Caco-2 (cell line): ENCODE results near the gene MAML2. TPM values are rescaled to one million over a fixed set of nuclear protein-coding genes. Genes with fewer than 3 reads are reported as not detected.

Experiments
- BruUV-seq: library from RNA; stranded (reverse); fragments of 400-500 nt; replicated peaks from 2 replicates; lab custom pipeline; 2021; lab: Mats Ljungman, UMichigan
- CTCF ChIA-PET: fragments of 300-600 bp; sonication (Branson Sonifier 250); formaldehyde crosslinking; loops from one replicate; lab custom pipeline; 2022; ENCODE audit warnings: antibody characterized with exemption; lab: Charles Lee
- POLR2A ChIA-PET: fragments of 300-600 bp; sonication (Branson Sonifier 250); formaldehyde crosslinking; loops from one replicate; lab custom pipeline; 2022; ENCODE audit warnings: antibody characterized with exemption; lab: Charles Lee
- DNase-seq, 2 experiments: peaks; one replicate each; pipeline versions ENCODE4 v3.0.0 to v3.0.0-alpha.2; 2020 to 2022
- H3K27me3 ChIP-seq: replicated peaks from 2 replicates; pipeline ENCODE4 v1.6.0; 2011; ENCODE audit warnings: low read length; ENCODE audit not compliant: control insufficient read depth, insufficient read depth
- H3K36me3 ChIP-seq: 2 replicates; pipeline ENCODE4 v1.5.1; 2011; ENCODE audit warnings: low read length; ENCODE audit not compliant: control insufficient read depth, insufficient read depth
- H3K4me1 ChIP-seq: fragments of 250-450 bp; sonication (Bioruptor Pico); 2 replicates; pipeline ENCODE4 v1.5.1; 2020; ENCODE audit warnings: mild to moderate bottlenecking
- H3K4me3 ChIP-seq: 2 replicates; pipeline ENCODE4 v1.5.1; 2011; ENCODE audit warnings: low read depth, mild to moderate bottlenecking, control low read depth, low read length
- H3K9me3 ChIP-seq: fragments of 250-450 bp; sonication (Bioruptor Pico); 2 replicates; pipeline ENCODE4 v1.5.1; 2020; ENCODE audit warnings: mild to moderate bottlenecking, moderate library complexity
- H3K27ac Mint-ChIP-seq: one replicate; pipeline ENCODE4 v1.8.0; 2022; ENCODE audit warnings: mixed read lengths; ENCODE audit not compliant: unreplicated experiment
- H3K27me3 Mint-ChIP-seq: one replicate; pipeline ENCODE4 v1.8.0; 2022; ENCODE audit warnings: mixed read lengths; ENCODE audit not compliant: insufficient read depth, unreplicated experiment
- H3K36me3 Mint-ChIP-seq: one replicate; pipeline ENCODE4 v1.8.0; 2022; ENCODE audit warnings: mild to moderate bottlenecking, mixed read lengths; ENCODE audit not compliant: insufficient read depth, unreplicated experiment
- H3K4me1 Mint-ChIP-seq: one replicate; pipeline ENCODE4 v1.8.0; 2022; ENCODE audit warnings: low read depth, mixed read lengths; ENCODE audit not compliant: unreplicated experiment
- H3K4me3 Mint-ChIP-seq: one replicate; pipeline ENCODE4 v1.8.0; 2022; ENCODE audit warnings: mild to moderate bottlenecking, moderate library complexity, mixed read lengths; ENCODE audit not compliant: unreplicated experiment
- H3K9me3 Mint-ChIP-seq: one replicate; pipeline ENCODE4 v1.8.0; 2022; ENCODE audit warnings: mixed read lengths; ENCODE audit not compliant: unreplicated experiment
- CTCF ChIP-seq, 2 experiments: fragments of 200-600 bp in 1 of 2; IDR thresholded peaks; 1 replicate in 1 of 2; 2 replicates in 1 of 2; pipeline versions ENCODE4 v1.5.1 to v1.8.0; 2011 to 2022; ENCODE audit warnings: antibody characterized with exemption in 1 of 2, control low read depth in 1 of 2, inconsistent platforms in 1 of 2, low read depth in 1 of 2, low read length in 1 of 2, mild to moderate bottlenecking in 1 of 2, moderate library complexity in 1 of 2; ENCODE audit not compliant: insufficient read depth in 1 of 2, severe bottlenecking in 1 of 2, unreplicated experiment in 1 of 2
- intact Hi-C: fragments of 100-400 bp; cut with micrococcal nuclease; formaldehyde crosslinking; loops from one replicate; pipeline ENCODE4 v1.10.0; 2022; ENCODE audit not compliant: unreplicated experiment
- microRNA-seq: library from miRNA; unstranded; fragments of <30 nt; microRNA quantifications from one replicate; pipeline ENCODE4 v1.2.0, GENCODE V29; 2022
- total RNA-seq: library from RNA; stranded (reverse); gene quantifications from 2 replicates; pipeline ENCODE4 v1.2.3, GENCODE V29; 2022

MAML2 gene
- total RNA-seq, 1 experiment from 2014 or later = 11.5 TPM

GRCh38 chr11:95926726-95927125 is 416.3 kb downstream of the MAML2 start:
- H3K9me3 ChIP-seq = peaks cover 4% of the 10 kb centered on the region
- ChIA-PET POLR2A (no interaction called here), CTCF (no interaction called here)
- no peak for TF ChIP-seq CTCF (IDR thresholded peaks at IDR 0.05; ENCODE audit: insufficient read depth in 1 of 2, low read depth in 1 of 2, low read length in 1 of 2, severe bottlenecking in 1 of 2, unreplicated experiment in 1 of 2)
- no peak overlapping the region for H3K4me3 ChIP-seq
- Mint-ChIP-seq H3K27me3 (no peaks in the 10 kb centered on the region), H3K4me3 (no peak overlapping the region), H3K9me3 (peaks cover 13% of the 10 kb centered on the region), H3K4me1 (peaks cover 6% of the 10 kb centered on the region), H3K36me3 (peaks cover 11% of the 10 kb centered on the region), H3K27ac (no peak overlapping the region)
- H3K36me3 ChIP-seq = no peaks in the 10 kb centered on the region
- intact Hi-C loops = no loop called here
- no TSS peak for BruUV-seq
- peaks cover 6% of the 10 kb centered on the region for H3K4me1 ChIP-seq
- no peaks in the 10 kb centered on the region for H3K27me3 ChIP-seq
- no peak for DNase-seq

Small RNAs within 50 kb of the gene (microRNA-seq; reads per million reads assigned to microRNA genes)
- gene MIR1260B = not detected

Other genes with a start within 250 kb of the MAML2 start
- 38.2 TPM in 2 replicates for gene CCDC82, start 46.7 kb upstream of the MAML2 start, total RNA-seq
- 16.6 and 17.4 TPM in 2 replicates for gene JRKL, start 46.8 kb upstream of the MAML2 start, total RNA-seq